Left renal cortex interstitium (tissue), 4 donors: ENCODE data around the gene CCDC102B. TPM values are rescaled to one million over a fixed set of nuclear protein-coding genes. Genes with fewer than 3 reads are reported as not detected.

ENCODE experiments used
- DNase-seq, 4 donors: peaks; one replicate each; pipeline ENCODE4 v3.0.0-alpha.2; 2013; ENCODE audit warnings: low read depth in 4 of 4, low spot score in 2 of 4, missing footprints in 1 of 4
- polyA plus RNA-seq, 4 donors: library from polyadenylated mRNA; unstranded; fragments of 120-200 nt; gene quantifications; one replicate each; pipeline ENCODE4 v1.2.1, GENCODE V29; 2013; ENCODE audit not compliant: insufficient read length in 4 of 4

Gene CCDC102B
- polyA plus RNA-seq, 4 donors, result 6.1 to 9.1 (median 7.8) TPM

- no peak for DNase-seq
Measured at GRCh38 chr18:69064063-69064462, 266.2 kb downstream of the CCDC102B start.

GRCh38 chr18:69067048-69067447 is 269.2 kb downstream of the CCDC102B start:
- DNase-seq, result no peak

- DNase-seq, result no peak
Measured at GRCh38 chr18:69071680-69072079, 273.8 kb downstream of the CCDC102B start.

GRCh38 chr18:69081846-69082245 is 284.0 kb downstream of the CCDC102B start:
- DNase-seq, result no peak

- DNase-seq, result no peak
Measured at GRCh38 chr18:69082499-69082898, 284.6 kb downstream of the CCDC102B start.

- DNase-seq, result no peak
Measured at GRCh38 chr18:69085951-69086350, 288.1 kb downstream of the CCDC102B start.

GRCh38 chr18:69088973-69089372 is 291.1 kb downstream of the CCDC102B start:
- no peak for DNase-seq

GRCh38 chr18:69097349-69097748 is 299.5 kb downstream of the CCDC102B start:
- no peak for DNase-seq

GRCh38 chr18:69102959-69103358 is 305.1 kb downstream of the CCDC102B start:
- DNase-seq, result no peak

Other genes with a start within 250 kb of the CCDC102B start
- 10 to 100 TPM; 56.8 to 92.9 (median 64.3) TPM for gene TMX3, start 83.0 kb upstream of the CCDC102B start, polyA plus RNA-seq